A549 (cell line): ENCODE measurements around the gene RUVBL2.

Source experiments
- BHLHE40 ChIP-seq: IDR thresholded peaks from 2 replicates; pipeline ENCODE4 v1.6.1; 2012; ENCODE audit warnings: low read depth, low read length, inconsistent platforms
- CHD2 ChIP-seq: fragments of 150-350 bp; IDR thresholded peaks from 2 replicates; pipeline ENCODE4 v1.6.1; 2014; ENCODE audit warnings: low read length; ENCODE audit not compliant: partially characterized antibody
- EP300 ChIP-seq, 2 experiments: fragments of >200 bp; sonication (Bioruptor Twin); formaldehyde crosslinking; IDR thresholded peaks; 2 replicates in 1 of 2; 3 replicates in 1 of 2; pipeline ENCODE4 v1.6.1; 2016 to 2017
- ESRRA ChIP-seq: fragments of 150-350 bp; IDR thresholded peaks from 2 replicates; pipeline ENCODE4 v1.6.1; 2014; ENCODE audit warnings: mild to moderate bottlenecking, low read length, borderline replicate concordance
- JUNB ChIP-seq: fragments of >200 bp; sonication (Bioruptor Twin); formaldehyde crosslinking; IDR thresholded peaks from 2 replicates; pipeline ENCODE4 v1.6.1; 2016
- MAZ ChIP-seq: fragments of 150-350 bp; IDR thresholded peaks from 2 replicates; pipeline ENCODE4 v1.6.1; 2014; ENCODE audit warnings: antibody characterized with exemption, low read depth, low read length, borderline replicate concordance
- NPAS2 ChIP-seq: fragments of 250-450 bp; sonication (Bioruptor Pico); IDR thresholded peaks from 2 replicates; pipeline ENCODE4 v1.8.0; 2022; ENCODE audit warnings: mild to moderate bottlenecking, moderate library complexity, borderline replicate concordance
- POLR2A ChIP-seq: IDR thresholded peaks from 2 replicates; pipeline ENCODE4 v1.6.1; 2012; ENCODE audit warnings: mild to moderate bottlenecking, low read length
- RAD21 ChIP-seq, 2 experiments: fragments of >200 bp in 1 of 2; sonication (Bioruptor Twin) in 1 of 2; formaldehyde crosslinking in 1 of 2; IDR thresholded peaks in 1 of 2; conservative IDR thresholded peaks in 1 of 2; 2 replicates in 1 of 2; 3 replicates in 1 of 2; pipeline ENCODE4 v1.6.1; 2012 to 2018; ENCODE audit warnings: inconsistent platforms in 1 of 2
- TF ChIP-seq, protein P1 (sequence below): fragments of >200 bp; sonication (Bioruptor Twin); formaldehyde crosslinking; IDR thresholded peaks from 3 replicates; pipeline ENCODE4 v1.5.1; 2016
- TF ChIP-seq, protein P2 (sequence below): fragments of 450-650 bp; IDR thresholded peaks from 2 replicates; pipeline ENCODE4 v1.6.1; 2014; ENCODE audit warnings: antibody characterized with exemption
- TF ChIP-seq, protein P3 (sequence below): IDR thresholded peaks from 2 replicates; pipeline ENCODE4 v1.6.1; 2012; ENCODE audit warnings: low read depth, borderline replicate concordance

DNA sequence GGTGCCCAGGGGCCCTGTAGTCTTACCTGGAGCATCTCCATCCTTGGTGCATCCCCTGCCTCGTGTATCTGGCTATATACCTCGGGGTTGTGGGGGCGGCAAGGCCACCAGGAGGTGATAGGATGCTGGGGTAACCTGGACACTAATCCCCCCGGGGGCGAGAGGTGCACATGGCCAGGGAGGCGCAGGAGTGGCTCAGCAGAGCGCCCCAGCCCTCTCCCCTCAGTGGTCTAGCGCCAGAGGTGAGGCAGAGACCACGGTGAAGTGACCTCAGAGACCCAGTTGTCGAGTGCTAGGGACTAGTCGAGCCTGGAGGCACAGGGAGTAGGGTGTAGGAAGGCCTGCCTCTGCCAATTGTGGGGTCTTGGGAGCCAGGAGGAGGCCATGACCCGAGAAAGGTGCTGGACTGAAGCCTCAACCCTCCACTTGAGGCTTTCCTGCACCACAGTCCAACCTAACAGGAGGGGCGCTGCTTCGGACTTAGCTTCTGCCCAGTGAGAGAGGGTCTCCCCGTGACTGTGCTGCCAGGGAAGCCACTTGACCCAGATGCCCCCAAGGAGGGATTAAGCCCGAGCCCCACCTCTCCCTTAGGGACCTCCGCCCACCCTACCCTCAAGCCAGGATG, 23.5 kb downstream of the RUVBL2 start, which contains the start of gene LHB:
- TF ChIP-seq, protein P1, sequence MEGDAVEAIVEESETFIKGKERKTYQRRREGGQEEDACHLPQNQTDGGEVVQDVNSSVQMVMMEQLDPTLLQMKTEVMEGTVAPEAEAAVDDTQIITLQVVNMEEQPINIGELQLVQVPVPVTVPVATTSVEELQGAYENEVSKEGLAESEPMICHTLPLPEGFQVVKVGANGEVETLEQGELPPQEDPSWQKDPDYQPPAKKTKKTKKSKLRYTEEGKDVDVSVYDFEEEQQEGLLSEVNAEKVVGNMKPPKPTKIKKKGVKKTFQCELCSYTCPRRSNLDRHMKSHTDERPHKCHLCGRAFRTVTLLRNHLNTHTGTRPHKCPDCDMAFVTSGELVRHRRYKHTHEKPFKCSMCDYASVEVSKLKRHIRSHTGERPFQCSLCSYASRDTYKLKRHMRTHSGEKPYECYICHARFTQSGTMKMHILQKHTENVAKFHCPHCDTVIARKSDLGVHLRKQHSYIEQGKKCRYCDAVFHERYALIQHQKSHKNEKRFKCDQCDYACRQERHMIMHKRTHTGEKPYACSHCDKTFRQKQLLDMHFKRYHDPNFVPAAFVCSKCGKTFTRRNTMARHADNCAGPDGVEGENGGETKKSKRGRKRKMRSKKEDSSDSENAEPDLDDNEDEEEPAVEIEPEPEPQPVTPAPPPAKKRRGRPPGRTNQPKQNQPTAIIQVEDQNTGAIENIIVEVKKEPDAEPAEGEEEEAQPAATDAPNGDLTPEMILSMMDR, result no peak
- TF ChIP-seq POLR2A, result no peak
- no peak for TF ChIP-seq MAZ
- TF ChIP-seq RAD21 (conservative IDR thresholded peaks at IDR 0.05 in 1 of 2, IDR thresholded peaks at IDR 0.05 in 1 of 2), result no peak
- no peak for TF ChIP-seq CHD2
- TF ChIP-seq BHLHE40, result no peak
- no peak for TF ChIP-seq EP300 (IDR thresholded peaks at IDR 0.05)
- TF ChIP-seq, protein P2, sequence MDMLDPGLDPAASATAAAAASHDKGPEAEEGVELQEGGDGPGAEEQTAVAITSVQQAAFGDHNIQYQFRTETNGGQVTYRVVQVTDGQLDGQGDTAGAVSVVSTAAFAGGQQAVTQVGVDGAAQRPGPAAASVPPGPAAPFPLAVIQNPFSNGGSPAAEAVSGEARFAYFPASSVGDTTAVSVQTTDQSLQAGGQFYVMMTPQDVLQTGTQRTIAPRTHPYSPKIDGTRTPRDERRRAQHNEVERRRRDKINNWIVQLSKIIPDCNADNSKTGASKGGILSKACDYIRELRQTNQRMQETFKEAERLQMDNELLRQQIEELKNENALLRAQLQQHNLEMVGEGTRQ, result no peak
- TF ChIP-seq, protein P3, sequence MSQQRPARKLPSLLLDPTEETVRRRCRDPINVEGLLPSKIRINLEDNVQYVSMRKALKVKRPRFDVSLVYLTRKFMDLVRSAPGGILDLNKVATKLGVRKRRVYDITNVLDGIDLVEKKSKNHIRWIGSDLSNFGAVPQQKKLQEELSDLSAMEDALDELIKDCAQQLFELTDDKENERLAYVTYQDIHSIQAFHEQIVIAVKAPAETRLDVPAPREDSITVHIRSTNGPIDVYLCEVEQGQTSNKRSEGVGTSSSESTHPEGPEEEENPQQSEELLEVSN, result no peak
- no peak for TF ChIP-seq ESRRA
- no peak for TF ChIP-seq NPAS2 (CRISPR knock-in tag)
- TF ChIP-seq JUNB, result no peak
